ENCODE data around the gene THUMPD2.
"Not testable (repeated sequence)": the region's sequence is repeated elsewhere in the genome, so short reads cannot be mapped to it uniquely, and the experiment has no call there.

Gene THUMPD2

GRCh38 chr2:39778775-39779340, at the start of gene THUMPD2:
Gene THUMPD2 (minus strand): TSS chr2:39779258. CDS start chr2:39779239, 19 bp downstream.
- peak; percentile 65 for DNase-seq

- DNase-seq, result no peak
Measured at GRCh38 chr2:39821871-39822270, 42.8 kb upstream of the THUMPD2 start.

GRCh38 chr2:39816845-39817244, 37.8 kb upstream of the THUMPD2 start:
- no peak for DNase-seq

GRCh38 chr2:39816428-39816827, 37.4 kb upstream of the THUMPD2 start:
- DNase-seq, result no peak

- DNase-seq, result no peak
Measured at GRCh38 chr2:39805936-39806608, 27.0 kb upstream of the THUMPD2 start.

- no peak for DNase-seq
Measured at GRCh38 chr2:39803839-39804238, 24.8 kb upstream of the THUMPD2 start.

GRCh38 chr2:39800752-39801151, 21.7 kb upstream of the THUMPD2 start:
- DNase-seq, result no peak

GRCh38 chr2:39796134-39796533, 17.1 kb upstream of the THUMPD2 start:
- no peak for DNase-seq

- not testable (repeated sequence) for DNase-seq
Measured at GRCh38 chr2:39790216-39790818, 11.3 kb upstream of the THUMPD2 start.

- DNase-seq, result no peak
Measured at GRCh38 chr2:39787950-39788349, 8.9 kb upstream of the THUMPD2 start.

- DNase-seq, result no peak
Measured at GRCh38 chr2:39786761-39787522, 7.9 kb upstream of the THUMPD2 start.

GRCh38 chr2:39782591-39782990, 3.5 kb upstream of the THUMPD2 start:
- no peak for DNase-seq

- DNase-seq, result no peak
Measured at GRCh38 chr2:39781697-39782096, 2.6 kb upstream of the THUMPD2 start.

GRCh38 chr2:39780825-39781600, 2.0 kb upstream of the THUMPD2 start:
- DNase-seq, result no peak

- DNase-seq, result no peak
Measured at GRCh38 chr2:39779927-39780326, 869 bp upstream of the THUMPD2 start.

GRCh38 chr2:39779341-39779851, 338 bp upstream of the THUMPD2 start:
- no peak for DNase-seq

GRCh38 chr2:39778233-39778632, 825 bp downstream of the THUMPD2 start:
- no peak for DNase-seq

GRCh38 chr2:39772812-39773152, 6.3 kb downstream of the THUMPD2 start:
- DNase-seq, result no peak

- no peak for DNase-seq
Measured at GRCh38 chr2:39772086-39772811, 6.8 kb downstream of the THUMPD2 start.

- DNase-seq, result no peak
Measured at GRCh38 chr2:39762448-39762847, 16.6 kb downstream of the THUMPD2 start.

GRCh38 chr2:39757156-39757555, 21.9 kb downstream of the THUMPD2 start:
- DNase-seq, result no peak

- DNase-seq, result no peak
Measured at GRCh38 chr2:39755466-39755865, 23.6 kb downstream of the THUMPD2 start.
